OCI-LY7 (cell line): Measurements from ENCODE around the gene SYCP2L.

Experiments used
- CTCF ChIP-seq: fragments of 200-600 bp; sonication (generic); conservative IDR thresholded peaks from 2 replicates; pipeline ENCODE4 v1.5.1; 2014; ENCODE audit warnings: mild to moderate bottlenecking, antibody characterized with exemption, low read length, moderate library complexity, mixed read lengths
- EZH2phosphoT487 ChIP-seq: fragments of 200-600 bp; sonication (generic); IDR thresholded peaks from 2 replicates; pipeline ENCODE4 v1.6.1; 2018; ENCODE audit warnings: low read depth, borderline replicate concordance, mild to moderate bottlenecking, mixed run types, antibody characterized with exemption, low read length, moderate library complexity, mixed read lengths

DNA sequence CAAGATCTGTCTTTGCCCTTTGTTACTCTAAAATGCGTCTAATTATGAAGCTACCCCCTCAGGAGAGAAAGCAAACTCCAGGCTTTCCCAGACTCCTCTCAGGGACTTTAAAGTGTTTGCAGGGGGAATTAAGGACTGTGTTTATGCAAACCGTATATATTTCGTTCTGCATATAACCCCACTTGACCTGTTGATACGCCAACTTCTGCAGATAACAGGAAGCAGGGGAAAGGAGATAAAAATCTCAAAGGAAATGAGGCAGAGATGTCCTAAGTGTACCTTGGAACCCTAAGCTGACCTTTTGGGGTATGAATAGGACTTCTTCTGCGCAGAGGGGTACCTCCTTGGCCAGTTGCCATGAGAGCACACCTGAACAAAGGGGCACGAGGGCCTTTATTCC, 8.1 kb downstream of the SYCP2L start:
- TF ChIP-seq CTCF (no peak), EZH2phosphoT487 (no peak)
